ENCODE measurements around the gene GABBR1.

Gene GABBR1
- 65.7 to 78.8 (median 66.4) reads per million in 3 donors for total RNA-seq

GRCh38 chr6:29632789-29633533, at the start of gene GABBR1:
Gene GABBR1 (minus strand): TSS chr6:29633183. CDS start chr6:29632385, 798 bp downstream.
- Histone ChIP-seq H3K27me3 (replicated peaks; ENCODE audit: control insufficient read depth, insufficient read depth, low read length, poor library complexity, severe bottlenecking) (no peaks in the 10 kb centered on the region), H3K4me3 (ENCODE audit: insufficient read depth, low read depth, low read length, poor library complexity, severe bottlenecking) (peak within 1 kb of the TSS; percentile 91), H3K27ac (ENCODE audit: insufficient read depth, low read length, poor library complexity, severe bottlenecking) (peak within 1 kb of the TSS; percentile 75), H3K4me1 (ENCODE audit: control insufficient read depth, insufficient read depth, low read length, poor library complexity, severe bottlenecking) (peaks cover 28% of the 10 kb centered on the region), H3K9me3 (ENCODE audit: control insufficient read depth, low read length) (no peaks in the 10 kb centered on the region), H3K36me3 (ENCODE audit: control insufficient read depth, insufficient read depth, low read length) (no peaks in the 10 kb centered on the region)
- peak; percentile 54 to 72 (median 67) for DNase-seq

- Histone ChIP-seq H3K36me3 (ENCODE audit: control insufficient read depth, insufficient read depth, low read length) (no peaks in the 10 kb centered on the region), H3K27me3 (replicated peaks; ENCODE audit: control insufficient read depth, insufficient read depth, low read length, poor library complexity, severe bottlenecking) (no peaks in the 10 kb centered on the region), H3K9me3 (ENCODE audit: control insufficient read depth, low read length) (no peaks in the 10 kb centered on the region), H3K27ac (ENCODE audit: insufficient read depth, low read length, poor library complexity, severe bottlenecking) (no peak overlapping the region), H3K4me1 (ENCODE audit: control insufficient read depth, insufficient read depth, low read length, poor library complexity, severe bottlenecking) (no peaks in the 10 kb centered on the region), H3K4me3 (ENCODE audit: insufficient read depth, low read depth, low read length, poor library complexity, severe bottlenecking) (no peak overlapping the region)
- no peak for DNase-seq
These were observed 48.8 kb upstream of the GABBR1 start for GRCh38 chr6:29681811-29682210.

GRCh38 chr6:29680904-29681303, 47.9 kb upstream of the GABBR1 start, which contains the start of gene ZFP57:
Gene ZFP57 (minus strand): TSS chr6:29681152. CDS start chr6:29677003, 4,149 bp downstream.
- Histone ChIP-seq H3K27ac (ENCODE audit: insufficient read depth, low read length, poor library complexity, severe bottlenecking) (no peak within 1 kb of the TSS), H3K4me3 (ENCODE audit: insufficient read depth, low read depth, low read length, poor library complexity, severe bottlenecking) (peak within 1 kb of the TSS; percentile 37), H3K27me3 (replicated peaks; ENCODE audit: control insufficient read depth, insufficient read depth, low read length, poor library complexity, severe bottlenecking) (no peaks in the 10 kb centered on the region), H3K36me3 (ENCODE audit: control insufficient read depth, insufficient read depth, low read length) (no peaks in the 10 kb centered on the region), H3K4me1 (ENCODE audit: control insufficient read depth, insufficient read depth, low read length, poor library complexity, severe bottlenecking) (no peaks in the 10 kb centered on the region), H3K9me3 (ENCODE audit: control insufficient read depth, low read length) (no peaks in the 10 kb centered on the region)
- DNase-seq, result no peak

- H3K4me1 ChIP-seq (ENCODE audit: control insufficient read depth, insufficient read depth, low read length, poor library complexity, severe bottlenecking), result no peaks in the 10 kb centered on the region
- no peaks in the 10 kb centered on the region for H3K27me3 ChIP-seq (replicated peaks; ENCODE audit: control insufficient read depth, insufficient read depth, low read length, poor library complexity, severe bottlenecking)
- H3K36me3 ChIP-seq (ENCODE audit: control insufficient read depth, insufficient read depth, low read length), result no peaks in the 10 kb centered on the region
- no peak overlapping the region for H3K27ac ChIP-seq (ENCODE audit: insufficient read depth, low read length, poor library complexity, severe bottlenecking)
- peak overlapping the region; percentile 37 for H3K4me3 ChIP-seq (ENCODE audit: insufficient read depth, low read depth, low read length, poor library complexity, severe bottlenecking)
- H3K9me3 ChIP-seq (ENCODE audit: control insufficient read depth, low read length), result no peaks in the 10 kb centered on the region
- DNase-seq, result no peak
These were observed 47.4 kb upstream of the GABBR1 start for GRCh38 chr6:29680416-29680815.

- no peak overlapping the region for H3K27ac ChIP-seq (ENCODE audit: insufficient read depth, low read length, poor library complexity, severe bottlenecking)
- H3K4me3 ChIP-seq (ENCODE audit: insufficient read depth, low read depth, low read length, poor library complexity, severe bottlenecking), result no peak overlapping the region
- no peak for DNase-seq
These were observed 47.0 kb upstream of the GABBR1 start for GRCh38 chr6:29679962-29680361.

GRCh38 chr6:29678114-29678513, 45.1 kb upstream of the GABBR1 start:
- no peak overlapping the region for H3K4me3 ChIP-seq (ENCODE audit: insufficient read depth, low read depth, low read length, poor library complexity, severe bottlenecking)
- no peaks in the 10 kb centered on the region for H3K4me1 ChIP-seq (ENCODE audit: control insufficient read depth, insufficient read depth, low read length, poor library complexity, severe bottlenecking)
- no peak overlapping the region for H3K27ac ChIP-seq (ENCODE audit: insufficient read depth, low read length, poor library complexity, severe bottlenecking)
- H3K9me3 ChIP-seq (ENCODE audit: control insufficient read depth, low read length), result no peaks in the 10 kb centered on the region
- DNase-seq, result no peak
- no peaks in the 10 kb centered on the region for H3K36me3 ChIP-seq (ENCODE audit: control insufficient read depth, insufficient read depth, low read length)
- no peaks in the 10 kb centered on the region for H3K27me3 ChIP-seq (replicated peaks; ENCODE audit: control insufficient read depth, insufficient read depth, low read length, poor library complexity, severe bottlenecking)

More at GRCh38 chr6:29679962-29680361, 47.0 kb upstream of the GABBR1 start:
- Histone ChIP-seq H3K9me3 (ENCODE audit: control insufficient read depth, low read length) (no peaks in the 10 kb centered on the region), H3K36me3 (ENCODE audit: control insufficient read depth, insufficient read depth, low read length) (no peaks in the 10 kb centered on the region), H3K4me1 (ENCODE audit: control insufficient read depth, insufficient read depth, low read length, poor library complexity, severe bottlenecking) (no peaks in the 10 kb centered on the region), H3K27me3 (replicated peaks; ENCODE audit: control insufficient read depth, insufficient read depth, low read length, poor library complexity, severe bottlenecking) (no peaks in the 10 kb centered on the region)

- H3K36me3 ChIP-seq (ENCODE audit: control insufficient read depth, insufficient read depth, low read length), result no peaks in the 10 kb centered on the region
- H3K27ac ChIP-seq (ENCODE audit: insufficient read depth, low read length, poor library complexity, severe bottlenecking), result no peak overlapping the region
- H3K9me3 ChIP-seq (ENCODE audit: control insufficient read depth, low read length), result no peaks in the 10 kb centered on the region
These were observed 44.1 kb upstream of the GABBR1 start for GRCh38 chr6:29676981-29677601.

GRCh38 chr6:29675561-29675960, 42.6 kb upstream of the GABBR1 start:
- no peak for DNase-seq
- no peaks in the 10 kb centered on the region for H3K36me3 ChIP-seq (ENCODE audit: control insufficient read depth, insufficient read depth, low read length)
- H3K4me1 ChIP-seq (ENCODE audit: control insufficient read depth, insufficient read depth, low read length, poor library complexity, severe bottlenecking), result no peaks in the 10 kb centered on the region
- H3K27ac ChIP-seq (ENCODE audit: insufficient read depth, low read length, poor library complexity, severe bottlenecking), result no peak overlapping the region
- no peaks in the 10 kb centered on the region for H3K27me3 ChIP-seq (replicated peaks; ENCODE audit: control insufficient read depth, insufficient read depth, low read length, poor library complexity, severe bottlenecking)
- H3K9me3 ChIP-seq (ENCODE audit: control insufficient read depth, low read length), result no peaks in the 10 kb centered on the region
- H3K4me3 ChIP-seq (ENCODE audit: insufficient read depth, low read depth, low read length, poor library complexity, severe bottlenecking), result no peak overlapping the region

More at GRCh38 chr6:29676981-29677601, 44.1 kb upstream of the GABBR1 start:
- Histone ChIP-seq H3K4me1 (ENCODE audit: control insufficient read depth, insufficient read depth, low read length, poor library complexity, severe bottlenecking) (no peaks in the 10 kb centered on the region), H3K27me3 (replicated peaks; ENCODE audit: control insufficient read depth, insufficient read depth, low read length, poor library complexity, severe bottlenecking) (no peaks in the 10 kb centered on the region), H3K4me3 (ENCODE audit: insufficient read depth, low read depth, low read length, poor library complexity, severe bottlenecking) (no peak overlapping the region)
- DNase-seq, result no peak

- Histone ChIP-seq H3K4me1 (ENCODE audit: control insufficient read depth, insufficient read depth, low read length, poor library complexity, severe bottlenecking) (no peaks in the 10 kb centered on the region), H3K36me3 (ENCODE audit: control insufficient read depth, insufficient read depth, low read length) (no peaks in the 10 kb centered on the region), H3K27me3 (replicated peaks; ENCODE audit: control insufficient read depth, insufficient read depth, low read length, poor library complexity, severe bottlenecking) (no peaks in the 10 kb centered on the region), H3K9me3 (ENCODE audit: control insufficient read depth, low read length) (no peaks in the 10 kb centered on the region), H3K4me3 (ENCODE audit: insufficient read depth, low read depth, low read length, poor library complexity, severe bottlenecking) (no peak overlapping the region), H3K27ac (ENCODE audit: insufficient read depth, low read length, poor library complexity, severe bottlenecking) (no peak overlapping the region)
- no peak for DNase-seq
These were observed 41.0 kb upstream of the GABBR1 start for GRCh38 chr6:29674008-29674407.

- no peaks in the 10 kb centered on the region for H3K4me1 ChIP-seq (ENCODE audit: control insufficient read depth, insufficient read depth, low read length, poor library complexity, severe bottlenecking)
- H3K27me3 ChIP-seq (replicated peaks; ENCODE audit: control insufficient read depth, insufficient read depth, low read length, poor library complexity, severe bottlenecking), result no peaks in the 10 kb centered on the region
- no peak overlapping the region for H3K27ac ChIP-seq (ENCODE audit: insufficient read depth, low read length, poor library complexity, severe bottlenecking)
These were observed 40.2 kb upstream of the GABBR1 start for GRCh38 chr6:29673161-29673560.

More at GRCh38 chr6:29673161-29673560, 40.2 kb upstream of the GABBR1 start:
- H3K9me3 ChIP-seq (ENCODE audit: control insufficient read depth, low read length), result no peaks in the 10 kb centered on the region
- no peaks in the 10 kb centered on the region for H3K36me3 ChIP-seq (ENCODE audit: control insufficient read depth, insufficient read depth, low read length)
- no peak overlapping the region for H3K4me3 ChIP-seq (ENCODE audit: insufficient read depth, low read depth, low read length, poor library complexity, severe bottlenecking)
- DNase-seq, result no peak
